Measurements from ENCODE around the gene ZNF268. TPM values are rescaled to one million over a fixed set of nuclear protein-coding genes. Genes with fewer than 3 reads are reported as not detected.
"Not testable (repeated sequence)": the region's sequence is repeated elsewhere in the genome, so short reads cannot be mapped to it uniquely, and the experiment has no call there.

The ZNF268 gene
- total RNA-seq, 2 experiments from 2014 or later: 8.4 to 9.1 TPM

GRCh38 chr12:133233993-133234564, 52.8 kb downstream of the ZNF268 start:
- Mint-ChIP-seq H3K27me3 (ENCODE audit: low read depth) (peaks cover 3% of the 10 kb centered on the region), H3K27ac (no peak overlapping the region), H3K4me1 (ENCODE audit: low read depth) (no peaks in the 10 kb centered on the region), H3K9me3 (peaks cover 19% of the 10 kb centered on the region), H3K36me3 (ENCODE audit: low read depth) (peaks cover 2% of the 10 kb centered on the region), H3K4me3 (no peak overlapping the region)
- CTCF ChIA-PET: no interaction called here
- intact Hi-C loops (cut with micrococcal nuclease): no loop called here
- no peak for DNase-seq

DNA sequence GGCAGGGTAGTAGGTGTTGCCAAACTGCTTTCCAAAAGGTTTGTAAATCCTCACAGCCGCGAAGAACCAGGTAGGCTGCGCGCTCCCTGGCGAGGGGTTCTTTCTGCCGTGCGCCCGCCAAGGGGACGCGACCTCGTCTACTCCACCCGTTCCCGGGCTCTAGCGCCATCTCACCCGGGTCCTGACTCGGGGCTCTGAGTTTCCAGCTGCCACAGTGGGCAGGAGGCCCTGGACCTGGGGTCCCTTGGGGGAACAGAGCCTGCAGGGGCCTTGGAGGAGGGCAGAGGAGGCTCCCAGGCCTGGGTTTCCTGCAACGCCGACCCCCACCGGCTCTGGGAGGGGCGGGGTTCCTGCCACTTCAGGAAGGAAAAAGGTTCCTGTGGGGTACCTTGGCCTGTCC, 53.7 kb downstream of the ZNF268 start:
- peaks cover 19% of the 10 kb centered on the region for H3K9me3 Mint-ChIP-seq
- no peak overlapping the region for H3K4me3 Mint-ChIP-seq

GRCh38 chr12:133235401-133236112, 54.3 kb downstream of the ZNF268 start, which contains the start of gene ANHX:
ANHX (minus strand) TSS chr12:133235877; CDS start chr12:133234356, 1,521 bp downstream.
- CTCF ChIA-PET: no interaction called here

More for the DNA sequence above, 53.7 kb downstream of the ZNF268 start:
- CTCF ChIA-PET: no interaction called here
- Mint-ChIP-seq H3K36me3 (ENCODE audit: low read depth) (peaks cover 2% of the 10 kb centered on the region), H3K27ac (no peak overlapping the region), H3K4me1 (ENCODE audit: low read depth) (no peaks in the 10 kb centered on the region), H3K27me3 (ENCODE audit: low read depth) (peaks cover 6% of the 10 kb centered on the region)
- DNase-seq: no peak
- intact Hi-C loops (cut with micrococcal nuclease): no loop called here

GRCh38 chr12:133236144-133236543, 54.8 kb downstream of the ZNF268 start:
- Mint-ChIP-seq H3K4me3 (no peak overlapping the region), H3K27ac (no peak overlapping the region), H3K4me1 (ENCODE audit: low read depth) (no peaks in the 10 kb centered on the region), H3K36me3 (ENCODE audit: low read depth) (peaks cover 2% of the 10 kb centered on the region), H3K9me3 (peaks cover 21% of the 10 kb centered on the region), H3K27me3 (ENCODE audit: low read depth) (peaks cover 6% of the 10 kb centered on the region)
- CTCF ChIA-PET: no interaction called here
- DNase-seq: no peak
- intact Hi-C loops (cut with micrococcal nuclease): no loop called here

More at GRCh38 chr12:133235401-133236112, 54.3 kb downstream of the ZNF268 start, which contains the start of gene ANHX:
- Mint-ChIP-seq H3K4me1 (ENCODE audit: low read depth) (no peaks in the 10 kb centered on the region), H3K9me3 (peaks cover 21% of the 10 kb centered on the region), H3K27ac (no peak within 1 kb of the TSS), H3K4me3 (no peak within 1 kb of the TSS), H3K27me3 (ENCODE audit: low read depth) (peaks cover 6% of the 10 kb centered on the region), H3K36me3 (ENCODE audit: low read depth) (peaks cover 2% of the 10 kb centered on the region)
- no peak for DNase-seq
- intact Hi-C loops (cut with micrococcal nuclease): no loop called here

- no peak for DNase-seq
- Mint-ChIP-seq H3K27ac (no peak overlapping the region), H3K9me3 (peaks cover 21% of the 10 kb centered on the region), H3K4me3 (no peak overlapping the region), H3K4me1 (ENCODE audit: low read depth) (no peaks in the 10 kb centered on the region), H3K36me3 (ENCODE audit: low read depth) (peaks cover 2% of the 10 kb centered on the region), H3K27me3 (ENCODE audit: low read depth) (peaks cover 6% of the 10 kb centered on the region)
- intact Hi-C loops (cut with micrococcal nuclease): no loop called here
- CTCF ChIA-PET: no interaction called here
These were observed 55.3 kb downstream of the ZNF268 start for GRCh38 chr12:133236556-133236955.

DNA sequence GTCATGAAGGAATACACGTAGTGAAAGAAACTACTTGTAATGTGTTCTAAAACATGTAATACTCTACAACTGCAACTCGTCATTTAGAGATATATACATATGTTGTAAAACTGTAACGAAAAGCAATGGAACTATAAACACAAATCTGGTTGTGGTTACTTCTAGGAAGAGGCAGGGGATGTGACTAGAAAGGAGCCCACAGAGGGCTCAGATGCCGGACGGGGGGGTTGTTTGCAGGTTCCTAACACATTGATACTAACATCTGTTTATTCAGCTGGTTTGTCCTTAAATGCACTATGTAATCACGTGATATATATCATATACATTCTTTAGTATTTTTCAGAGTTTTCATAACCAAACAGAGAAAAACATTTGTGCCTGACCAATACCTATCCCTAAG, 70.4 kb downstream of the ZNF268 start:
- peaks cover 28% of the 10 kb centered on the region for H3K9me3 Mint-ChIP-seq
- intact Hi-C loops (cut with micrococcal nuclease): no loop called here
- no peak for DNase-seq
- H3K4me3 Mint-ChIP-seq: no peak overlapping the region
- CTCF ChIA-PET: no interaction called here
- peaks cover 4% of the 10 kb centered on the region for H3K27me3 Mint-ChIP-seq (ENCODE audit: low read depth)
- H3K4me1 Mint-ChIP-seq (ENCODE audit: low read depth): no peaks in the 10 kb centered on the region
- peaks cover 2% of the 10 kb centered on the region for H3K36me3 Mint-ChIP-seq (ENCODE audit: low read depth)
- H3K27ac Mint-ChIP-seq: no peak overlapping the region

GRCh38 chr12:133255833-133256232, 74.5 kb downstream of the ZNF268 start:
- H3K36me3 Mint-ChIP-seq (ENCODE audit: low read depth); H3K27ac Mint-ChIP-seq; H3K4me1 Mint-ChIP-seq (ENCODE audit: low read depth); H3K27me3 Mint-ChIP-seq (ENCODE audit: low read depth); H3K4me3 Mint-ChIP-seq; intact Hi-C loops (cut with micrococcal nuclease); CTCF ChIA-PET; DNase-seq: not testable (repeated sequence)
- peaks cover 17% of the 10 kb centered on the region for H3K9me3 Mint-ChIP-seq

DNA sequence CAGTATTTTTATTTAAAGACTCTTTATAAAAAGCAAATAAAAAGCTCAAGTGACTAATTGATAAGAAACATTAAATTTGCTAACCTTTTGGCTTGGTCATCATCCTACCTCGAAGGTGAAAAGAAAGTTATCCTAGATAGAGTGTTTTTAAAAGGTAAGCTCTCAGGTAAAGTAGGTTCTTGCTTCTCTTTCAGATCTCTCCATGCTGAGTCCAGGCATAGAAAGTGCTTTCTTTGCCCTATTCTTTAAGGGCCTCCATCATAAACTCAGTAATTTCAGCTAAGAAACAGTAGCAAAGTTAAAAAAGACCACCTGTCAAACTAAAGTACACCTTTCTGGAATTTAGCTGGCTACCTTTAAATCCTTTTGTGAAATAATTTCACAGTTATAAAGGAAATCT, 75.0 kb downstream of the ZNF268 start:
- H3K27ac Mint-ChIP-seq: no peak overlapping the region
- peaks cover 17% of the 10 kb centered on the region for H3K9me3 Mint-ChIP-seq
- peaks cover 4% of the 10 kb centered on the region for H3K27me3 Mint-ChIP-seq (ENCODE audit: low read depth)
- H3K36me3 Mint-ChIP-seq (ENCODE audit: low read depth): peaks cover 2% of the 10 kb centered on the region
- no peak overlapping the region for H3K4me3 Mint-ChIP-seq
- no peak for DNase-seq
- CTCF ChIA-PET: no interaction called here
- intact Hi-C loops (cut with micrococcal nuclease): no loop called here
- no peaks in the 10 kb centered on the region for H3K4me1 Mint-ChIP-seq (ENCODE audit: low read depth)

- Mint-ChIP-seq H3K4me1 (ENCODE audit: low read depth) (no peaks in the 10 kb centered on the region), H3K36me3 (ENCODE audit: low read depth) (no peaks in the 10 kb centered on the region), H3K9me3 (peaks cover 3% of the 10 kb centered on the region), H3K4me3 (no peak overlapping the region), H3K27me3 (ENCODE audit: low read depth) (no peaks in the 10 kb centered on the region), H3K27ac (no peak overlapping the region)
- DNase-seq: no peak
- intact Hi-C loops (cut with micrococcal nuclease): no loop called here
- CTCF ChIA-PET: no interaction called here
These were observed 82.9 kb downstream of the ZNF268 start for GRCh38 chr12:133264173-133264572.

Other genes starting within 250 kb of the ZNF268 start
- 1 to 10 TPM; 4.3 to 5.3 TPM for gene ZNF605, start 225.2 kb upstream of the ZNF268 start, total RNA-seq
- 10 to 100 TPM in 1 of 2 experiments, 1 to 10 TPM in 1; 8.4 to 12.2 TPM for gene ZNF26, start 195.1 kb upstream of the ZNF268 start, total RNA-seq
- 10 to 100 TPM; 11.0 to 12.9 TPM for gene ZNF84, start 144.0 kb upstream of the ZNF268 start, total RNA-seq
- 10 to 100 TPM; 13.3 to 13.9 TPM for gene ZNF140, start 100.6 kb upstream of the ZNF268 start, total RNA-seq
- 1 to 10 TPM; 1.1 to 1.2 TPM for gene ZNF891, start 51.2 kb upstream of the ZNF268 start, total RNA-seq
- gene ZNF10, start 50.9 kb upstream of the ZNF268 start, total RNA-seq: 1 to 10 TPM; 4.9 to 6.0 TPM
- gene ANHX, start 54.4 kb downstream of the ZNF268 start, total RNA-seq: not detected